SU-DHL-6 (cell line): ENCODE results near the gene CORO1C.

Experiments
- H2AFZ ChIP-seq: fragments of 200-600 bp; sonication (generic); 2 replicates; pipeline ENCODE4 v1.6.1; 2014; ENCODE audit warnings: low read depth, mild to moderate bottlenecking, moderate library complexity, mixed read lengths, antibody characterized with exemption, low read length; ENCODE audit not compliant: severe bottlenecking
- H3F3A ChIP-seq: fragments of 200-600 bp; shearing (Covaris generic); 2 replicates; pipeline ENCODE4 v1.6.0; 2016; ENCODE audit warnings: antibody characterized with exemption, mild to moderate bottlenecking; ENCODE audit not compliant: insufficient read depth
- H3K27ac ChIP-seq: fragments of 200-600 bp; sonication (generic); 2 replicates; pipeline ENCODE4 v1.5.1; 2016; ENCODE audit warnings: low read depth, mild to moderate bottlenecking, low read length, moderate library complexity, mixed read lengths
- H3K27me3 ChIP-seq: fragments of 200-600 bp; sonication (generic), shearing (Covaris generic); 2 replicates; pipeline ENCODE4 v1.6.0; 2014; ENCODE audit warnings: mild to moderate bottlenecking, low read length
- H3K36me3 ChIP-seq: fragments of 200-600 bp; sonication (generic); 2 replicates; pipeline ENCODE4 v1.6.1; 2014; ENCODE audit warnings: mild to moderate bottlenecking, low read length, mixed read lengths
- H3K4me2 ChIP-seq: fragments of 300-600, 200-600 bp; shearing (Covaris generic), sonication (generic); 2 replicates; pipeline ENCODE4 v1.6.0; 2014; ENCODE audit warnings: low read length, low read depth, mild to moderate bottlenecking; ENCODE audit not compliant: poor library complexity, severe bottlenecking
- H3K4me3 ChIP-seq: fragments of 200-600 bp; sonication (generic); 2 replicates; pipeline ENCODE4 v1.5.1; 2014; ENCODE audit warnings: antibody characterized with exemption, low read length, mild to moderate bottlenecking, mixed read lengths; ENCODE audit not compliant: insufficient read depth, poor library complexity, severe bottlenecking
- H3K79me2 ChIP-seq: fragments of 200-600 bp; sonication (generic); 2 replicates; pipeline ENCODE4 v1.6.1; 2014; ENCODE audit warnings: mild to moderate bottlenecking, low read length, moderate library complexity; ENCODE audit not compliant: insufficient read depth
- H3K9ac ChIP-seq: fragments of 200-600 bp; sonication (generic); 2 replicates; pipeline ENCODE4 v1.7.0; 2014; ENCODE audit warnings: mild to moderate bottlenecking, low read length
- H3K9me2 ChIP-seq: fragments of 200-600 bp; sonication (generic); replicated peaks from 2 replicates; pipeline ENCODE4 v1.6.1; 2014; ENCODE audit warnings: low read length; ENCODE audit not compliant: insufficient read depth
- H3K9me3 ChIP-seq: fragments of 200-600 bp; sonication (generic); 2 replicates; pipeline ENCODE4 v1.6.1; 2014; ENCODE audit warnings: low read length, mixed read lengths; ENCODE audit not compliant: insufficient read depth
- H4K20me1 ChIP-seq: fragments of 200-600 bp; sonication (generic); 2 replicates; pipeline ENCODE4 v1.6.1; 2014; ENCODE audit warnings: low read depth, mild to moderate bottlenecking, antibody characterized with exemption, low read length, moderate library complexity, mixed read lengths
- EZH2phosphoT487 ChIP-seq: fragments of 200-600 bp; sonication (generic), shearing (Covaris generic); conservative IDR thresholded peaks from 2 replicates; pipeline ENCODE4 v1.6.1; 2018; ENCODE audit warnings: mild to moderate bottlenecking, antibody characterized with exemption, low read length, moderate library complexity, mixed read lengths
- TF ChIP-seq, protein P1 (sequence below): fragments of 200-600 bp; sonication (generic); IDR thresholded peaks from one replicate; pipeline ENCODE4 v1.5.1; 2017; ENCODE audit warnings: antibody characterized with exemption, mild to moderate bottlenecking, low read length, moderate library complexity; ENCODE audit not compliant: insufficient read depth, poor library complexity, severe bottlenecking

CORO1C gene

GRCh38 chr12:108747563-108747962, 16.2 kb upstream of the CORO1C start:
- Histone ChIP-seq H4K20me1 (no peaks in the 10 kb centered on the region), H3K79me2 (no peaks in the 10 kb centered on the region), H3K9me2 (no peaks in the 10 kb centered on the region), H3F3A (no peaks in the 10 kb centered on the region), H3K36me3 (no peaks in the 10 kb centered on the region), H2AFZ (no peak overlapping the region), H3K9me3 (no peaks in the 10 kb centered on the region), H3K4me2 (no peak overlapping the region), H3K9ac (no peak overlapping the region), H3K27me3 (no peaks in the 10 kb centered on the region), H3K4me3 (no peak overlapping the region), H3K27ac (no peak overlapping the region)
- no peak for TF ChIP-seq EZH2phosphoT487
- TF ChIP-seq, protein P1, sequence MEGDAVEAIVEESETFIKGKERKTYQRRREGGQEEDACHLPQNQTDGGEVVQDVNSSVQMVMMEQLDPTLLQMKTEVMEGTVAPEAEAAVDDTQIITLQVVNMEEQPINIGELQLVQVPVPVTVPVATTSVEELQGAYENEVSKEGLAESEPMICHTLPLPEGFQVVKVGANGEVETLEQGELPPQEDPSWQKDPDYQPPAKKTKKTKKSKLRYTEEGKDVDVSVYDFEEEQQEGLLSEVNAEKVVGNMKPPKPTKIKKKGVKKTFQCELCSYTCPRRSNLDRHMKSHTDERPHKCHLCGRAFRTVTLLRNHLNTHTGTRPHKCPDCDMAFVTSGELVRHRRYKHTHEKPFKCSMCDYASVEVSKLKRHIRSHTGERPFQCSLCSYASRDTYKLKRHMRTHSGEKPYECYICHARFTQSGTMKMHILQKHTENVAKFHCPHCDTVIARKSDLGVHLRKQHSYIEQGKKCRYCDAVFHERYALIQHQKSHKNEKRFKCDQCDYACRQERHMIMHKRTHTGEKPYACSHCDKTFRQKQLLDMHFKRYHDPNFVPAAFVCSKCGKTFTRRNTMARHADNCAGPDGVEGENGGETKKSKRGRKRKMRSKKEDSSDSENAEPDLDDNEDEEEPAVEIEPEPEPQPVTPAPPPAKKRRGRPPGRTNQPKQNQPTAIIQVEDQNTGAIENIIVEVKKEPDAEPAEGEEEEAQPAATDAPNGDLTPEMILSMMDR = no peak

GRCh38 chr12:108745641-108746040, 14.3 kb upstream of the CORO1C start:
- TF ChIP-seq EZH2phosphoT487 = no peak
- TF ChIP-seq, protein P1 = no peak
- no peaks in the 10 kb centered on the region for H3K36me3 ChIP-seq
- H3K27ac ChIP-seq = no peak overlapping the region
- H3K9ac ChIP-seq = no peak overlapping the region
- no peak overlapping the region for H3K4me3 ChIP-seq
- H3K79me2 ChIP-seq = no peaks in the 10 kb centered on the region
- H3K27me3 ChIP-seq = no peaks in the 10 kb centered on the region
- no peak overlapping the region for H2AFZ ChIP-seq
- no peaks in the 10 kb centered on the region for H3K9me2 ChIP-seq
- H3K9me3 ChIP-seq = no peaks in the 10 kb centered on the region
- H3F3A ChIP-seq = no peaks in the 10 kb centered on the region
- no peak overlapping the region for H3K4me2 ChIP-seq
- H4K20me1 ChIP-seq = no peaks in the 10 kb centered on the region

- Histone ChIP-seq H3K9me3 (no peaks in the 10 kb centered on the region), H4K20me1 (no peaks in the 10 kb centered on the region), H3K9me2 (no peaks in the 10 kb centered on the region), H3K36me3 (no peaks in the 10 kb centered on the region), H3K9ac (no peak overlapping the region), H3F3A (no peaks in the 10 kb centered on the region), H3K27me3 (no peaks in the 10 kb centered on the region), H3K27ac (no peak overlapping the region), H2AFZ (no peak overlapping the region), H3K4me3 (no peak overlapping the region), H3K4me2 (no peak overlapping the region), H3K79me2 (no peaks in the 10 kb centered on the region)
- TF ChIP-seq, protein P1 = no peak
- no peak for TF ChIP-seq EZH2phosphoT487
Measured at GRCh38 chr12:108744021-108744897, 12.9 kb upstream of the CORO1C start.
